Measurements from ENCODE around the gene HS3ST2.

HS3ST2 gene

GRCh38 chr16:22844416-22844815, 30.5 kb downstream of the HS3ST2 start:
- no peaks in the 10 kb centered on the region for H3K27me3 ChIP-seq
- no peak for TF ChIP-seq CTCF (IDR thresholded peaks at IDR 0.05; ENCODE audit: low read depth, low read length)
- H3K4me3 ChIP-seq (ENCODE audit: low read depth, low read length), result no peak overlapping the region
- peaks cover 7% of the 10 kb centered on the region; the same call in 1 of the 2 replicates for H3K4me1 ChIP-seq
- DNase-seq, result no peak
- no peaks in the 10 kb centered on the region for H3K36me3 ChIP-seq
- no peaks in the 10 kb centered on the region for H3K9me3 ChIP-seq

DNA sequence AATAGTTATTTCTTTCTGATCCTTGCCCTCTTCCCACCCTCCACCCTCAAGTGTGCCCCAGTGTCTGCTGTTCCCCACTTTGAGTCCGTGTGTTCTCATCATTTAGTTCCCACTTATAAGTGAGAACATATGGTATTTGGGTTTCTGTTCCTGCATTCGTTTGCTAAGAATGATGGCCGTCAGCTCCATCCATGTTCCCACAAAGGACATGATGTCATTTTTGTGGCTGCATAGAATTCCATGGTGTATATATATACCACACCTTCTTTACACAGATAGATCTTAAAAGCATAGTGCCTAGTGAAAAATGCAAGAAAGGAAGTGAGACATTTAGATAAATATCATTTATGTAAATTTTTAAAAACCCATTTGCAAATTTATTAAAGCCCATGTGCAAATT, 33.1 kb downstream of the HS3ST2 start:
- H3K9me3 ChIP-seq, result no peaks in the 10 kb centered on the region
- H3K4me3 ChIP-seq (ENCODE audit: low read depth, low read length), result no peak overlapping the region
- no peak for TF ChIP-seq CTCF (IDR thresholded peaks at IDR 0.05; ENCODE audit: low read depth, low read length)
- no peaks in the 10 kb centered on the region for H3K27me3 ChIP-seq
- H3K4me1 ChIP-seq, result peaks cover 7% of the 10 kb centered on the region; the same call in 1 of the 2 replicates
- no peaks in the 10 kb centered on the region for H3K36me3 ChIP-seq
- DNase-seq, result no peak

DNA sequence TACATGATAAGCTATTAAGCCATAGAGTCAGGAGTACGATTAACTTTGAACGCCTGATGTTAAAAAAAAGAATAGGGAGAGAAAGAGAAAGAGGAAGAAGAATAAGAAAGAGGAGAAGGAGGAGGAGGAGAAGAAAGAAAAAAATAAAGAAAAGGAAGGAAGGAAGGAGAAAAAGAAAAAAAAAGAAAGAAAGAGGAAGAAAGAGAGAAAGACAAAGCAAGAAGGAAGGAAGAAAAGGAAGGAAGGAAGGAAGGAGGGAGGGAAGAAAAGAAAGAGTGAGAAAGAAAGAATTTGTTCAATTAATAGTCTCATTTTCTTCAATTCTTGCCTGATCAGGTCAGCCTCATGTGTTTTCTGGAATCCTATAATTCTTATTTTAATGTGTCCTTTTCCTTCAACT, 33.7 kb downstream of the HS3ST2 start:
- Histone ChIP-seq H3K9me3 (no peaks in the 10 kb centered on the region), H3K4me1 (peaks cover 7% of the 10 kb centered on the region; the same call in 1 of the 2 replicates), H3K27me3 (no peaks in the 10 kb centered on the region), H3K4me3 (ENCODE audit: low read depth, low read length) (no peak overlapping the region), H3K36me3 (no peaks in the 10 kb centered on the region)
- DNase-seq, result no peak
- TF ChIP-seq CTCF (IDR thresholded peaks at IDR 0.05; ENCODE audit: low read depth, low read length), result no peak

DNA sequence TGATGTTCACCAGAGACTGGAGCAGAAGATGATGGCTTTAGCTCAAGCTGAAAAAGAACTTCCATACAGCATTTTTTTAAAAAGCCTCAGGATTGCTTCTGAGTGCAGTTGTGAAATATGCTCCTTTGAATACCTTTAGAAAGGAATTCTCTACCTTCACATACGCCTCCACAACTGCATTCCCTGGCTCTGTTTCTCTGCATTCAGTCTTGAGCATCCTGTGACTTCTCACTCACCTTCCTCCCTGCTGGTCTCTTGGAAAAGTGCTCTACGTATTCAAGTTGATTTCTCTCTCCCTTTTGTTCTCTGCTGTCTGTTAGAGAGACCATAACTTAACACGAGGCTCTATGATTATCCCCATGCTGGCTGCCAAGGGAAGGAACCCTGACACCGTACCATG, 34.5 kb downstream of the HS3ST2 start:
- H3K36me3 ChIP-seq, result no peaks in the 10 kb centered on the region
- no peaks in the 10 kb centered on the region for H3K9me3 ChIP-seq
- peaks cover 2% of the 10 kb centered on the region; the same call in 1 of the 2 replicates for H3K4me1 ChIP-seq
- H3K4me3 ChIP-seq (ENCODE audit: low read depth, low read length), result no peak overlapping the region
- no peak for TF ChIP-seq CTCF (IDR thresholded peaks at IDR 0.05; ENCODE audit: low read depth, low read length)
- no peak for DNase-seq
- no peaks in the 10 kb centered on the region for H3K27me3 ChIP-seq

DNA sequence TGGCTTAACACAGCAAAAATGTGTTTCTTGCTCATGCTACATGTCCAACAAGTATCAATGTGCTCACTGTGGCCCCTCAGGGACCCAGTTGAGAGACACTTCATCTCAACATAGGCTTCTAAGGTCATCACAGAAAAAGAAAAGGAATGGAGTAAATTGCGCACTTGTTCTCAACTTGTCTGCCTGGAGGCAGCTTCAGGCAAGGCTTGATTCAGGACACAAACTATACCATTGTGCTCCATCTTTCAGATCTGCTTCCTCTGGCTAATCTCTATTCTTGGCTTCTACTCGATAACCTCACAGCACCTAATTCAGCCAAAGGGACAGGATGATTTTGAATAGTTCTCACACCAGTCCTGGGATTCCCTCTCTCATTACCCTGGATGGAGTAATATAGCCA, 35.6 kb downstream of the HS3ST2 start:
- Histone ChIP-seq H3K4me1 (no peaks in the 10 kb centered on the region), H3K36me3 (no peaks in the 10 kb centered on the region), H3K27me3 (no peaks in the 10 kb centered on the region), H3K9me3 (no peaks in the 10 kb centered on the region), H3K4me3 (ENCODE audit: low read depth, low read length) (no peak overlapping the region)
- TF ChIP-seq CTCF (IDR thresholded peaks at IDR 0.05; ENCODE audit: low read depth, low read length), result no peak
- no peak for DNase-seq

DNA sequence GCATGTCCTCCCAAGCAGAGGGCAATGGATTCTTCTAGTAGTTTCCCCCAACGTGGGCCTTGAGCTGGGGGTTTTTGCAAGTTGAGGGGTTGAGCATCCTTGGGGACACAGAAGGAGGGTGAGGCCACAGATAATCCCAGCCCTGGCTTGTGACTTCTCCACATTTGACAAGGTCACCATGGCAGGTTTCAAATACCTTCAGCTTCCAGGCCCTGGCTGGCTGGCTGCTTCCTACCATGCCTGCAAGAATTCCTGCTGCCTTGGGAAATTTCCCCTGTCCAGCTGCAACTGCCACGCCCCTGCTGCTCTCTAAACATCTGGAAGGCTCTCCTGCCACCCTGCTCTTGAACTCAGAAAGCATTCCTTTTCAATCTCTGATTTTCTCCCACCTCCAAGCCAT, 41.3 kb downstream of the HS3ST2 start:
- Histone ChIP-seq H3K9me3 (no peaks in the 10 kb centered on the region), H3K4me1 (no peaks in the 10 kb centered on the region), H3K27me3 (no peaks in the 10 kb centered on the region), H3K4me3 (ENCODE audit: low read depth, low read length) (no peak overlapping the region), H3K36me3 (no peaks in the 10 kb centered on the region)
- no peak for TF ChIP-seq CTCF (IDR thresholded peaks at IDR 0.05; ENCODE audit: low read depth, low read length)
- no peak for DNase-seq
